ENCODE results near the gene SRF.

- no peak for TF ChIP-seq EZH2 (IDR thresholded peaks at IDR 0.05)
- TF ChIP-seq, protein P1, sequence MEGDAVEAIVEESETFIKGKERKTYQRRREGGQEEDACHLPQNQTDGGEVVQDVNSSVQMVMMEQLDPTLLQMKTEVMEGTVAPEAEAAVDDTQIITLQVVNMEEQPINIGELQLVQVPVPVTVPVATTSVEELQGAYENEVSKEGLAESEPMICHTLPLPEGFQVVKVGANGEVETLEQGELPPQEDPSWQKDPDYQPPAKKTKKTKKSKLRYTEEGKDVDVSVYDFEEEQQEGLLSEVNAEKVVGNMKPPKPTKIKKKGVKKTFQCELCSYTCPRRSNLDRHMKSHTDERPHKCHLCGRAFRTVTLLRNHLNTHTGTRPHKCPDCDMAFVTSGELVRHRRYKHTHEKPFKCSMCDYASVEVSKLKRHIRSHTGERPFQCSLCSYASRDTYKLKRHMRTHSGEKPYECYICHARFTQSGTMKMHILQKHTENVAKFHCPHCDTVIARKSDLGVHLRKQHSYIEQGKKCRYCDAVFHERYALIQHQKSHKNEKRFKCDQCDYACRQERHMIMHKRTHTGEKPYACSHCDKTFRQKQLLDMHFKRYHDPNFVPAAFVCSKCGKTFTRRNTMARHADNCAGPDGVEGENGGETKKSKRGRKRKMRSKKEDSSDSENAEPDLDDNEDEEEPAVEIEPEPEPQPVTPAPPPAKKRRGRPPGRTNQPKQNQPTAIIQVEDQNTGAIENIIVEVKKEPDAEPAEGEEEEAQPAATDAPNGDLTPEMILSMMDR (IDR thresholded peaks at IDR 0.05), result no peak
- TF ChIP-seq EZH2phosphoT487 (IDR thresholded peaks at IDR 0.05), result no peak
Observed at GRCh38 chr6:43207286-43207685, 36.2 kb downstream of the SRF start.
